Epidermal melanocyte (primary cell): ENCODE data around the gene ARHGEF10L.
"Not testable (repeated sequence)": the region's sequence is repeated elsewhere in the genome, so short reads cannot be mapped to it uniquely, and the experiment has no call there.

ENCODE experiments used
- DNase-seq: peaks from one replicate; pipeline ENCODE4 v3.0.0; 2011; ENCODE audit warnings: low spot score; ENCODE audit not compliant: insufficient read length

ARHGEF10L gene

DNA sequence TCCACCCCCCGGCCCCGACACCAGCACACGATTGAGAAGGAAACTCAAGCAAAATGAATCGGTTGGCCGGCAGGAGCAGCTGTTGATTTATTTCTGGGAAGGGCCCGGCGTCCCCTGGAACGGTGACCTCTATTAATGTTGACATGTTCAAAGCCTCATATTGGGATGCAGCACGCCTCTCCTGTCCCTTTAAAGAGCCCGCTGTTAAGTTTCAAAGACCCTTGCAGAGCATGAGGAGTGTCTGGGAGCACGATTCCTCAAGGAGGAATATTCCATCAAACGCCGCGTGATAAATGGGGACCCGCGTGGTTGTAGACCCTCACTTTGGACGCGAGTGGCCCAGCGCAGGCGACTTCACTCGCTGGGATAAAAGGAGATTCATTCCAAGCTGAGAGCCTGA, 194.2 kb downstream of the ARHGEF10L start:
- no peak for DNase-seq

DNA sequence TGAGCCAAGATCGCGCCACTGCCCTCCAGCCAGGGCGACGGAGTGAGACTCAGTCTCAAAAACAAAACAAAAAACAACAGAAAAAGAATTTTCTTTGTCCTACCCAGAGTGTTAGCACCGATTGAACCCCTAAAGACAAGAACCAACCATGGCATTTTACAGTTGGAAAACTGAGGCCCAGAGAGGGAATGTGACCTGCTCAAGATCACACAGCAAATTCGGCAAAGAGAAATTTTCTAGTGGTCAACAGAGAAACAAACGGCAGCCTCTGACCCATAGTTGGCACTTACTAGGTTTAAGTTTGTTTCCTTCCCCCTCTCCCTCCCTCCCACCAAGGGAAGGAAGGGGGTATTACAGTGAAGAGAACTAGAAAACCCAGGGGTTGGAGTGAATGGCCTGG, 195.1 kb downstream of the ARHGEF10L start:
- DNase-seq: no peak

DNA sequence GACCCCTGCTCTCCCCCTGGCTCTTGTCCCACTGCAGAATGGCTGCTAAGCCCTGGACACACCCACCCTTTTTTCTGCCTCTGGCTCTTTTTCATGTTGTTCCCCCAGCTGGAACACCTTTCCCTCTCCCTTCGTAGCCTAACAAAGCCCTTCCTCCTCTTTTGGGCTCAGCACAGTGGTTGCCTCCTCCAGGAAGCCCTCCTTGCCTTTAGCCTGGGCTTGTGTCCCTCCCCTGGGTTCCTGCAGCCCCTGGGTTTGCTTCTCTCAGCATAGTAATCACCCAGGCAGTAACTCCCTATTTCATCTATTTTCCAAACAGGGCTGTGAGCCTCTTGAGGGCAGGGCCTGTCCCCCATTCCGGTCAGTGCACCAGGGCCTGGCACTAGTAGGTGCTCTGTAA, 195.8 kb downstream of the ARHGEF10L start:
- DNase-seq: no peak

DNA sequence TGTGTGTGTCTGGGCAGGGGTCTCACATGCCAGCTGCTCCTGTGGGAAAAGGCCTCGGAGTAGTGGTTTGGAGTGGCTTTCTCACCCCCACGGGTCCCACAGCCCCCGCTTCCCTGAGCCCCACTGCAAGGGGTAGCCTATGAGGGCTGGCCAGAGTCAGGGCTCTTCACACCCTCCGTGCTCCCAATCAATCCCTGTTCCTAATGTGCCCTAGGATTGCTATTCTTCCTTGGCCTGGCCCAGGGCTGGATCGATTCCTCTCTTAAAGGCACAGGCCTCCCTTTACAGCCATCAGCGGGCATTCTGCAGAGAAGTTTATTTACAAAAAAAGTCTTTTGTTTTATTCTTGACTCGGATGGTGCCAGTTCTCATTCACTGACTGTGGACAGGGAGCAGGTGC, 196.3 kb downstream of the ARHGEF10L start:
- no peak for DNase-seq

DNA sequence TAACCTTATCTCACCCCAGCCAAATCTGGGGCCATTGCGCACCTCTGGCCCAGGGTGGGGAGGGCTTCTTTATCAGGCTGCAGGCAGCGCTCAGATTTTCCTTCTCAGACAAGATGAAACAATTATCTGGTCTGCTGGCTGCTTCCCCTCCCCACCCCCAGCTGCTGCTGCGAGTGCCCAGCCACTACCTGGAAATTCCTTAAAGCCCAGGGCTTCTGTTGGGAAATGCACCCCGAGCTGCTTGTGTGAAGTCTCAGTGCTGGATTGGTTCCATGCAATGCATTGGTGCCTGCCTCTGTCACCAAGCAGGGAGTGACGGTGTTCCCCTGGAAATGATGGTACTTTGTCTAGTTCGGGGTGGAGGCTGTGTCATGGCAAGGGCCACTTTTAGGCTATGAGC, 197.1 kb downstream of the ARHGEF10L start:
- no peak for DNase-seq

DNA sequence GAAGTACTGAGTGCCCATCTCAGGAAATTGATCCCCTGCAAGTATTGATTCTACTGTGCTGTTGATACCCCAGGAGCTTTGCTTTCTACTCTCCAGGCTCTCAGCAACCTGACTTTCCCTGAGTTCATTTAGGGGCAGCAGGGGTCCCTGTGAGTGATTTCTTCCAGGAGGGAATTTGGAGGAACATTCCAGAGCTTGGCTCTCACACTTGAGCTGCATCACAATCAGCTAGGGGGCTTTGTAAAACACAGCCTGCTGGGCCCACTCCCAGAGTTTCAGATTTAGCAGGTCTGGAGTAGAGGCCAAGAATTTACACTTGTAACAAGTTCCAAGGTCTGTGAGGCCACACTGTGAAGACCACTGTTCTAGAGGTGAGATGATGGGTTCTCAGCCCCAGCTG, 199.6 kb downstream of the ARHGEF10L start:
- DNase-seq: no peak

DNA sequence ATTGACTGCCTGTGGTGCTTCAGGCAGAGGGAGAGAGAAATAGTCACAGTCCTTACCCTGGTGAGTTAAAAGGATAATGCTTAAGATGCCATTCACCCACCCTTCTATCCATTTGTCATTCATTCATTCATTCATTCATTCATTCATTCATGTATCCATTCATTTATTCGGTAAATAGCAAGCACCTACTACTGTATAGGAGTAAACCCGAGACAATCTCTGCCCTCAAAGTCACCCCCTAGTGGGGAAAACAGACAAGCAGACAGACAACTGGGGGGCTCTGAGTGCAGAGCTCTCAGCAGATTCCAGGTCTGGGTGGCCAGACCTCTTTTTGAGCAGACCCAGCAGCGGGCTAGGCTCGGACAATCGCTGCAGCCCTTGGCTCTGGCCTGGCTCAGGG, 201.6 kb downstream of the ARHGEF10L start:
- no peak for DNase-seq

DNA sequence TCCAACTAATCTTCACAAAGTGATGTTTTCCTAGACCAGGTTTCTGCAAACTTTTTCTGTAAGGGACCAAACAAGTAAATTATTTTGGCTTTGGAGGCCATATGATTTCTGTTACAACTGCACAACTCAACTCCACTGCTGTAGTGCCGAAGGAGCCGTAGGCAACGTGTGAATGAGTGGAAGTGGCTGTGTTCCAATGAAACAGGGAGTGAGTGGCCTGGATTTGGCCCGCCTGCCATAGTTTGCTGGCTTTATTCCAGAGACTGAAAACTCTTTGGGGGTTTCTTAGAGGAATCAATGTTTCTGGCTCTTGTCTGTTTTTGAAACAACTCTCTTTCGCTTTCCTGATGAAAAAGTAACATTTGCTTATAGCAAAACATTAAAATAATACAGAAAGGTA, 203.1 kb downstream of the ARHGEF10L start:
- DNase-seq: no peak

DNA sequence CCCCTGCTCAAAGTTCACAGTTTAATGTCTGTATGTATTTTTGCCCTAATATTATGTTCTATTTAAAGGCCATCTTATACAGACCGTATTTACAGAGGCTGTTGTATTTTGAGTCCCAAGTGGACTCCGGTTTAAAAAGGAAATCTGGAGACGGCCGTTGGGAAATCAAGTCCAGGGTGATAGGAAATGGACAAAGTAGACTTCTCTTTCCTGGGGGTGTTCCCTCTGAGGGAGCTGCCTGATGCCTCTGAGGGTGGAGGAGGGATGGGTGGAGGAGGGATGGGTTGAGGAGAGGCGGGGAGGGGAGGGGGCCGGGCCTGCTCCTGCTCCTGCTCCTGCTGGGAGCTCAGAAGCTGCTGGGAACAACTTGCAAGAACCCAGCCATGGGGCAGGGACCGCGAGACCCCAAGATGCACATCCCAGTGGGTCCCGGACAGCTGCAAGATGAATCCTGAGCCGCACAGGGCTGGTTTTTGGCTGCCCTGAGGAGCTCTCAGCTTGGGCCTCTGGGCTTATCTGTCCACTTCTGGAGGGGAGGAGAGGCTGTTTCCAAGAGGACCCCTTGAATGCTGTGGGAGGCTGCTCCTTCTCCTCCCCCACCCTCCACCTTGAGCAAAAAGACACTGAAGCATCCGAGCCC, 203.6 kb downstream of the ARHGEF10L start:
- no peak for DNase-seq

DNA sequence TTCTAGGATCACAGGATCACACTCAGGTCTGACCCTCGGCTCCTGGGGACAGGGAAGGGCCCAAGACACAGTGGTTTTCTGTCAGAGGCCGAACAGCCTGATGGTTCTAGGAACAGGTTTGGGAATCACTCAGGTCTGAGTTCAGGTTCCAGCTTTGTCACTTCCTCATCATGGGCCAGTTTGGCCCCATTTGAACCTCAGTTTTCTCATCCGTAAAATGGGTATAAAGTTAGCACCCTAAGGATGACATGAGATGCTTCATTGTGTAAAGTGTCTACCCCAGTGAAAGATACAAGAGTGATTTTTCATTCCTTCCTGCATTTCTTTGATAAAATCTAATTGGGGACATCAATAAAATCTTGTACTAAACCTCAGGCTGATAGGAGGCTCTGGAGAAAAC, 204.4 kb downstream of the ARHGEF10L start:
- DNase-seq: no peak

DNA sequence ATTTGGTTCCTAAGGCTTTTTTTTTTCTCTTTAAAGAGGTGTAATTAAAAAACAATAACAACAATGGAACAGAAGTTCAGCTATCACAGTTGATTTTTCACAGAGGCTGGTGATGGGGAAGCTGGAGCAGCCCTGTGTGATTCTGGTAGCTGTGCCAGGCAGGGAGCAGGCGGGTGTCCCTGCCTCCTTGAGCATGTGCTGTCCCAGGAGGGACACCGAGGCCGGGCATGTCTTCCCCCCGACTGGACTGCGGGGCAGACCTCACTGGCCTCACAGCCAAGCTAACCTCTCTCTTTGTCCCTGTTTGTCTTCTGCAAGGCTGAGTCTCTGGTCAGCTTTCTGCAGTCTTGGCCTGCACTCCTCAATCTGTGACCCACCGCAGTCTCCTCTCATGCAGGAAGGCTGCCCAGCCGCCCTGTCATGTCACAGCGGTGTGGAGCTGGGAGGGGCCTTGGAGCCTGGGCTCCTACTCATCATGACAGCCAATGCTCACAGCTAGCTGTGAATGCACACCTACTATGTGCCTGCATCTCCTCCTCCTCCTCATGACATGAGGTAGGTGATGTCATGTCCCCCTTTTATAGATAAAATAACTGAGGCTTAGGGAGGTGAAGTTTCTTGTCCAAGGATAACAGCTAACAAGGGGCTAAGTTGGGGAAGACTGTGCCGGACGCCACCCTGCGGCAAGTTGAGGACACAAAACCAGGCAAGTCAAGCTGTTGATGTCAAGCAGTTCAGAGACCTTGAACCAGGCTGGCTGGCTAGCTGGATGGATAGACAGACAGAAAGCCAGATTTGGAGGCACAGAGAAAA, 205.4 kb downstream of the ARHGEF10L start:
- DNase-seq: no peak

DNA sequence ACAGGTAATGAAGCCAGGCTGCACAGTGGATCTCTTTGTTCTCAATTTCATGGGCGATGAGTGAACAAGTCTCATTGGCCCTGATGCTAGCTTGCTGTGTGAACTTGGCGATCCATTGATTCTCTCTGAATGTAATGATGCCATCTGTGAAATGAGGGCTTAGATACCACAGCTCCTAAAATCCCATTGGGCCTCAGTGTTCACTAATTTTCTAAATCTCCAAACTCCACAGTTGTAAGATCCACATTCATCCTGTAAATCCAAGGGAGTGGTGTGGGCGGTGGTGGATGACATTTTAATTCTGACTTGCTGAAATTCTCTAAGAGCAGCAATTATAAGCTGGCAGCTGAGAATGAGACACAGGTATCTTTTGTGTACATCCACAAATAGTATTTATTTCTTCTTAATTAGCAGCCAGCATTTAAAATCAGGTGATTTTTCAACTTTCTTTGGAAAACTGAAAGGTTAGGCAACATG, 206.0 kb downstream of the ARHGEF10L start:
- no peak for DNase-seq

DNA sequence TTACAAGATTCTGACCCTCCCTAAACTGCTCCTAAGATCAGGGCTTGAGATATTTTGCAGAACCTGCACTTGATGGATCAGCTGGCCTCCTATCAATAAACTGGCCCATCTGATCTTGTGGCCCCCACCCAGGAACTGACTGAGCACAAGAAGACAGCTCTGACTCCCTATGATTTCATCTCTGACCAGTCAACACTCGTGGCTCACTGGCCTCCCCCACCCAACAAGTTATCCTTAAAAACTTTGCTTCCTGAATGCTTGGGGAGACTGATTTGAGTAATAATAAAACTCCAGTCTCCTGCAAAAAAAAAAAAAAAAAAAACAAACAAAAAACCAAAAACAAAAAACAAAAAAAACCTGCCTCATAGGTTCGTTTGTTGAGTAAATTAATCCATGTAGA, 206.8 kb downstream of the ARHGEF10L start:
- not testable (repeated sequence) for DNase-seq

DNA sequence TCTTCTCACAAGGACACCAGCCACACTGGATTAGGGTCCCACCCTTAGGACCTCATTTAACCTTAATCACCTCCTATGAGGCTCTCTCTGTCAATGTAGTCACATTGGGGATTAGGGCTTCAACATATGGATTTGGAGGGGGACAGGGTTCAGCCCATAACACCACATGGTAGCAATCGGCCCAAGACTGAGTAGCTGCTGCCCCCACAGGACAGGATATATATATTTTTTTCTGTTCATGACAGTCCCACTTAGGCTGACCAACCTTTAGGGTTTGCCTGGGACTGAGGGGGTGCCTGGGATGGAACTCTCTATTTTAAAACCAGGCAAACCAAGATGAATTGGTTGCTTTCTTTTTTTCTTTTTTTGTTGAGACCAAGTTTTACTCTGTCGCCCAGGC, 207.4 kb downstream of the ARHGEF10L start:
- no peak for DNase-seq
